HG02798 (cell line): Measurements from ENCODE around the gene PPFIBP1.
"Not testable (repeated sequence)": the region's sequence is repeated elsewhere in the genome, so short reads cannot be mapped to it uniquely, and the experiment has no call there.

Experiments used
- ATAC-seq: cut with Tn5 transposase; IDR thresholded peaks from one replicate; pipeline ENCODE4 v1.9.1; 2021; ENCODE audit warnings: mild to moderate bottlenecking; ENCODE audit not compliant: unreplicated experiment, poor library complexity

Gene PPFIBP1

GRCh38 chr12:27583057-27583797 lies 59.2 kb downstream of the PPFIBP1 start:
- ATAC-seq = no peak

- ATAC-seq = no peak
These were observed 60.0 kb downstream of the PPFIBP1 start for GRCh38 chr12:27583981-27584380.

GRCh38 chr12:27585739-27586265 lies 61.8 kb downstream of the PPFIBP1 start:
- ATAC-seq = no peak

DNA sequence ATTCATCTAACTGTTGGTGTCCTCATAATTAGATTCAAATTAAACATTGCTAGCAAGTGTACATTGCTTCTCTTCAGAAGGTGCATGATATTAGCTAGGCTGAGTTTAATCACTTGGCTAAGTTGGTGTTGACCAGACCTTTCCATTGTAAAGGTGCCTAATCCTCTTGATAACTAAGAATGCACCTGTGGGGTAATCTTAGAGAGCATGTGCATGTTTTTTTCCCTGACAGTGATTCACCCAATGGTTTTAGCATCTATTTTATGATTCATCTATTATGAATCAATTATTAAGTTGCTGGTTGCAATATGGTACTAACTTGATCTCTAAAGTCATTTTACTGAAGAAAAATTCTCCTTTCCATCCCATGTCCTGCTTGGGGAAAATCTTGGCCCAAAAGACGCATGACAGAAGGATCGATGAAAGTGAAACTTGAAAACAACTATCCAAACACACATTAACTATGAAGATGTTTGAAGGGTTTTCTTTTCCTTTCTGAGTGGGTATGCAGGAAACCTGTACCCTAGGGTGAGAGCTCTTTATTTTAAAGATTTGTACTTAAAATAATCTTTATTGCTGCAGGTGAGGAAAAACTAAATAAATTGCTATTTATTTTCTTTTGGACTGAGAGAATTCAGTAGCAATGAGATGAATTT lies 64.2 kb downstream of the PPFIBP1 start:
- ATAC-seq = not testable (repeated sequence)

DNA sequence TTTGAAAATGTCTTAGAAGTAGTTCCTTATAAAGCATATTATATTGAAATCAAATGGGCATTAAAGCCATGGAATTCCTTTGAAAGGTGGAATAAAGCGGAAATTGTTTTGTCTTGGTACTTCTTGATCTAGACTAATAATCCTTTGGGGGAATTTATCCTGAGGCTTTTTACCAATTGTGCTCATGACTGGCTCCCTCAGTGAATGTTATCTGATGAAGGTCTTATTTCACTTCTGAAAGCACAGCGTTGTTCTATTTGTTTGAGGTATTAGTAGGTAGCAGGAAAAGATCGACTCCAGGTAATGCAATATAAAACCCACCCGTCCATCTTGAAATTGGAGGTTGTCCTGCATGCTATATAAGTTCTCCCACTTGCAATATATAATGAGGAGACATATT lies 64.8 kb downstream of the PPFIBP1 start:
- ATAC-seq = no peak

DNA sequence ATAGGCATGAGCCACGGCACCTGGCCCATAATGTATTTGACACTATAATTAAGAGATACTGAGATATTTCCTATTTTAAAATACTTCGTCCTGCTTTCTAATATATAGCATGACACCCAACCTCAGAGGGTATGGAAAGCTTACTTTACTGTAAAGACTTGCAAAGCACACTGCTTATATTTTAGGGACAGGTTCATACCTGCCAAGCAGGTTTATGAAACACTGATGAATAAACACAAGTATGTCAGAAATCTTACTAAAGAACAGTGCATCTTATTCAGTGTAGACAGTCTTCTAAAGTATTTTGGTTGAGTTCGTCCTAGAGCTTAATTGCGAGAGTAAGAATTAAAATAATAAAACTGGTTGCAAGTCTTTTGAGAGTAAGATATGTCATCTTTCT lies 65.4 kb downstream of the PPFIBP1 start:
- ATAC-seq = no peak

DNA sequence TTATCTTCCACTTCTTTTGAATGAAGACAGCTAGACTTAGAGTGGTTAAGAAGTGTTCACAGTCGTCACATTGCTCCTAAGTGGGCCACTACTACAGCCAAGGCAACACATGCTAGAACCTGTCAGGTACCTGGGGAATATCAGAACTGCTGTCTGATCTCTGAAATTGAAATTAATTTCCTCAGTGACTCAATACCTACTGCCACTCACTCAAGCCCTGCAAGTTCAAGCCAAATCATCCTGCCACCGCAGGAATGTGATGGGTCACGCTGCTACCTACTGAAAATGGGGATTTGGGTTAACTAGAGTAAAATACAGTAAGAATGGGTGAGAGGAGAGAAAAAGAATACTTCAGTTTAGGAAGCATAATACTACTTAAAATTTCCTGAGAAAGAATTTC lies 67.7 kb downstream of the PPFIBP1 start:
- ATAC-seq = not testable (repeated sequence)

DNA sequence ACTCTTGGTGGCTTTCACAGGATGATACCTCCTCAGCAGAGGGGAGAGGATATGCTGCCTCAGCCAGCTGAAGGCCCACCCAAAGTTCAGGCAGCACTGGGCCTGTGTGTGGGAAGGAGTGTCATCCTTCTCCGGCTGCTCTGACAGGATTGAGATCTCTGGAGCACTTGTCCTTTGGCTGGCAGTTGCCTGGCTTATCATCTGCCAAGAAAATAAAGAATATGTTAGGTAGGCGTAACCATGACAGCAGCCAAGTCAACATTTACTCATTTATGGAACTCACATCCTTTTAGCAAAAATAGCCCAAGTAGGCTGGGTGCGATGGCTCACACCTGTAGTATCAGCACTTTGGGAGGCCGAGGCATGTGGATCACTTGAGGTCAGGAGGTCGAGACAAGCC lies 68.5 kb downstream of the PPFIBP1 start:
- no peak for ATAC-seq

GRCh38 chr12:27593266-27593665 lies 69.3 kb downstream of the PPFIBP1 start:
- no peak for ATAC-seq

DNA sequence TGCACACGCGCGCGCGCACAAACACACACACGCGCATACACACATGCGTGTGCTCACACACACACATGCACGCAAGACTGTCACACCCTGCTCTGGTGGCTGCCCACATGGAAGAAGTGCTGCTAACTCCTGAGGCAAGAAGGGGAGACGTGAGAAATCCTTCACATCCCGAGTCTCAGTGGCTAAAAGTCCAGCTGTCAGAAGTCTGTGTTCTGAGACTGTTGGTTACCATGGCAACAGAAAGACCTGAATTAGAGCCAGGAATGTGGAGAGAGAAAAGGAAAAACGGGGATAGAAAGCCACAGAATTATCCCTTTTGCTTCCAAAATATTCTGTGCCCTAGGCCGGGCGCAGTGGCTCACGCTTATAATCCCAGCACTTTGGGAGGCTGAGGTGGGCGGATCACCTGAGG lies 71.2 kb downstream of the PPFIBP1 start:
- no peak for ATAC-seq

- ATAC-seq = not testable (repeated sequence)
These were observed 74.9 kb downstream of the PPFIBP1 start for GRCh38 chr12:27598866-27599265.

- ATAC-seq = not testable (repeated sequence)
These were observed 77.2 kb downstream of the PPFIBP1 start for GRCh38 chr12:27601056-27601828.

DNA sequence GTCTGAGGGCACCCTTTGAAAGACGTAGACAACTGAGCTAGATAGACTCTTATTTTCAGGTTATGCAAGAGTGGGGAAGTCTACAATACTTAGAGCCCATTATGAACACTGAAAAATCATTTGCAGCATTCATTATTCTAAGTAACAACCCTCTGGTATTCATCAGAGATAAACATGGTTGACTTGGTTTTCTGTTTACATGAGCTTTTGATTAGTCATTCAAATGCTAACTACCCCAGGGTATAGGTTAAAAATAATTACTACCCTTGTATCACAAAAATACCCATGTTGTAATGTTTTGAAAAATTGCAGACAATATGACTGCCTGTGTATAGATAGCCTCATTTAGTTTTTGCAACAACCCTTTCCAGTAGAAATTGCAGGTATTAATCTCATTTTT lies 78.5 kb downstream of the PPFIBP1 start:
- ATAC-seq = no peak

GRCh38 chr12:27604431-27604830 lies 80.4 kb downstream of the PPFIBP1 start:
- no peak for ATAC-seq

DNA sequence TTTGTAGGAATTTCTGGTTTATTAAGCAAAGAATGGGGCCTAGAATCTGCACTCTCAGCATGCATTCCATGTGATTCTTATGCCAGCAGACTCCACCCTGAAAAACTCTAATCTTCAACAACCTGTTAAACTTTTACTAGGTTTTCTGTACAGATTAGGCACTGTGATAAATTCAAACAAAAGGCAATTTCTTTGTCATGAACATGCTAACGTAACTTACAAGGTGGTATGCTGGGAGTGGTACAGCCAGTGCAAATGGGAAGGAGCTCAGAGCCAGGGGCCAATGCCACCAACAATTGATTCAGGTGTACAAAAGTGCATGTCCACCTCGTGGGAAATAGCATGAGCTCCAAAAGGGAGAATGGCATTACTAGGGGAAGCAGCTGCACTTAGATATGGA lies 83.0 kb downstream of the PPFIBP1 start:
- no peak for ATAC-seq

DNA sequence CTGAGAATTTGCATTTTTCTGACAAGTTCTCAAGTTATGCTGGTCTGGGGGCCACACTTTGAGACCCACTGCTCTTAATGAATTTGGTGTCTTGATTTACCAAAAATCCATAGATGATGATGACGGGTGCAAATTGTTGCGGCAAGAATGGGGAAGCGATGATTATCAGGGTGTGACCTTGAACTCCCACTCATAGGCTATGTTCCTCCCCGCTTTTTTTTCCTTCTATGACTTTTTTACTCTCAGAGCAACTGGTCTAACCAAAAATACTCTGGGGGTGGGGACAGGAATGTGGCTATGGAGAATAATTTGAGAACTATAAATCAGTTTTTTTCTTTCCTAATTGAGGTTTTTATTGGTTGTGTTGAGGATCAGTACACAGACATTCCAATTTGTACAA lies 83.6 kb downstream of the PPFIBP1 start:
- no peak for ATAC-seq

GRCh38 chr12:27608890-27609289 lies 84.9 kb downstream of the PPFIBP1 start:
- ATAC-seq = no peak

DNA sequence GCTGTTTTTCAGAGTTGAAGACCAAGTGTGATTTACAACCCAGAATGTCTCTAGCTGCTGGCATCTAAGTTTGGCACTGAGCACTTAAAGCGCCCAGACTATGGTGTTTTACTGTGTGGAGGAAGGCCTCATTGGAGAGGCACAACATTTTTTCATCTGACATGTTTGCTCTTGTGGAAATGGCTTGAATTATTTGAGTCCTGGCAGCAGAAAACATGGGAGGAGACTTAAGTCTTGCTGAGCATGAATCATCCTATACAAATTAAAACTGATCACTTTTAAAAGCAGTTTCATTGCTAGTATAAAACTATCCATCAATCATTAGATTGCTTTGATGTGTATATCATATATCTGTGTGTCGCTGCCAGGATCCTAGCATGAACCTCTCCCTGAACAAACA lies 86.4 kb downstream of the PPFIBP1 start:
- ATAC-seq = no peak

DNA sequence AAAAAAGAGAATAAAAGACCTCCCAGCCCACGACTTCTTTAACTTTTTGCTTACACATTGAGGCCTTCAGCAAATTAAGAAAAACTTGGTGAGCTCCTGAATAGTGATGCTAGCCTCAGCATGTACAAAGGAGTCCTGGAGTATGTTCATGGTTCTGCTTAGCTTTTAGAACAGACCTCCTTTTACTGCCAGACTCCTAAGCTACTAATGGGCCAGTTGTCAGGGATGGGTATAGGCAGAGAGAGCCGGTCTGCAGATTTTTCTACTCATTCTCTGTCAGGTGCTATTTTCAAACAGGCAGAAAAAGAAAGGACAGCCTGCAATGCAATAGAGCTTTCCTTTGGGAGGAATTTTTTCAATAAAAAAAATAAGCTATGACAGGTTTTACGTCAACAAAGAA lies 90.4 kb downstream of the PPFIBP1 start:
- ATAC-seq = no peak

GRCh38 chr12:27614866-27615265 lies 90.9 kb downstream of the PPFIBP1 start:
- ATAC-seq = no peak

GRCh38 chr12:27615331-27615891 lies 91.4 kb downstream of the PPFIBP1 start:
- ATAC-seq = no peak
